Astrocyte of the spinal cord (primary cell): ENCODE data around the gene ZNF423.
A peak's percentile ranks its signal among the peaks of the same experiment; 100 is the strongest.

Experiments
- DNase-seq: peaks from one replicate; pipeline ENCODE4 v3.0.0; 2011; ENCODE audit warnings: low read depth, low spot score
- H3K4me3 ChIP-seq: 2 replicates; pipeline ENCODE4 v1.5.1; 2011; ENCODE audit warnings: low read depth, mild to moderate bottlenecking, low read length, moderate library complexity
- in situ Hi-C: cut with HindIII; loops from 2 replicates; pipeline ENCODE4 v1.10.0; 2017; ENCODE audit warnings: low sequenced_read_pairs
- TF ChIP-seq, protein P1 (sequence below): IDR thresholded peaks from 2 replicates; pipeline ENCODE4 v1.5.1; 2012; ENCODE audit warnings: low read depth, mild to moderate bottlenecking, low read length, inconsistent platforms

Gene ZNF423

DNA sequence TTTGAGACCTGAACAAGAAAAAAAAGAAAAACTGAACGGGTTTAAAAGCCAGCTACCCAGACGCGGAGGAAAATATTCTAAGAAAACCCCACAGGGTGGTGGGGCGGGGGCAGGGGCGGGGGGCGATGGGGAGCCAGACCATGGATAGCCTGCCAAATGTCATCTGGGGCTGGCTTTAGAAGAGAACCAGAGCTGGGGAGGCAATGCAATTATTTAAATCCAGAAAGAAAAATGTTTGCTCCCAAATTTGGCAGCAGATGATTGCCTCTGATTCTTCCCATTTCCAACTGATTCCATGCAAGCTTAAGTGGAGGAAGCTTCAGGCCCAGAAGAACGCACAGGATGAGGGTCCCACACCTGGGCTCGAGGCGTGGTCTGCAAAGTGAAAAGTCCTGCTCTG lies 34.8 kb downstream of the ZNF423 start:
- no peak overlapping the region for H3K4me3 ChIP-seq
- no peak for DNase-seq
- TF ChIP-seq, protein P1, sequence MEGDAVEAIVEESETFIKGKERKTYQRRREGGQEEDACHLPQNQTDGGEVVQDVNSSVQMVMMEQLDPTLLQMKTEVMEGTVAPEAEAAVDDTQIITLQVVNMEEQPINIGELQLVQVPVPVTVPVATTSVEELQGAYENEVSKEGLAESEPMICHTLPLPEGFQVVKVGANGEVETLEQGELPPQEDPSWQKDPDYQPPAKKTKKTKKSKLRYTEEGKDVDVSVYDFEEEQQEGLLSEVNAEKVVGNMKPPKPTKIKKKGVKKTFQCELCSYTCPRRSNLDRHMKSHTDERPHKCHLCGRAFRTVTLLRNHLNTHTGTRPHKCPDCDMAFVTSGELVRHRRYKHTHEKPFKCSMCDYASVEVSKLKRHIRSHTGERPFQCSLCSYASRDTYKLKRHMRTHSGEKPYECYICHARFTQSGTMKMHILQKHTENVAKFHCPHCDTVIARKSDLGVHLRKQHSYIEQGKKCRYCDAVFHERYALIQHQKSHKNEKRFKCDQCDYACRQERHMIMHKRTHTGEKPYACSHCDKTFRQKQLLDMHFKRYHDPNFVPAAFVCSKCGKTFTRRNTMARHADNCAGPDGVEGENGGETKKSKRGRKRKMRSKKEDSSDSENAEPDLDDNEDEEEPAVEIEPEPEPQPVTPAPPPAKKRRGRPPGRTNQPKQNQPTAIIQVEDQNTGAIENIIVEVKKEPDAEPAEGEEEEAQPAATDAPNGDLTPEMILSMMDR, result no peak
- in situ Hi-C loops, result no loop called here

DNA sequence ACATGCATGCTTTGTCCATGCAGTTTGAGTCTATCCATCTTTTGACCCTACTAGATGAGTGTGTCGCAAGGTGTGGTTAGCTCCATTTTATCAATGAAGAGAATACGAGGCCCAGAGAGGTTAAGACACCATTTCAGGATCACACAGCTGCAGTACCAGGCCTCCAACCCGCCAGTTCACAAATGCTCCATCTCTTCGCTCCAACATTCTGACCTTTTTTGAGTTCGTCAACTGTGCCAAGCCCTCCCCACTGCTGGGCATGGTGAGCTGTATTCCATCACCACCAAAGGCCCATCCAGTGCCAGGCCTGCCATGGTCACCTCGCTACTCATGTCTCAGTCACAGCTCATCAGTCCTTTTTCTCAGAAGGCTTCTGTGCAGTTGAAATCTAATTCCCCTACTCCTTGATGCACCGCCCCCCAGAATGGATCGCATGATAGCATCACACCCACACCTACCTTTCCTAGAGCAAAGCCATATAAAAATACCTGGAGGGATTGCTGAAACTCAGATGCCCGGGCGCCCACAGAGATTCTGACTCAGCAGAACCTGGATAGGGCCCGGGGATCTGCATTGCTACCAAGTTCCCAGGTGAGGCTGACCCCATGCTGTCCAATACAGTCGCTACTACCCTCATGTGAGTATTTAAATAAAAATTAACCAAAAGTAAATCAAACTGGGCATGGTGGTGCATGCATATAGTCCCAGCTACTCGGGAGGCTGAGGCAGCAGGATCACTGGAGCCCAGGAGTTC lies 38.0 kb downstream of the ZNF423 start:
- H3K4me3 ChIP-seq, result no peak overlapping the region
- in situ Hi-C loops, result no loop called here
- DNase-seq, result no peak
- TF ChIP-seq, protein P1, result no peak

DNA sequence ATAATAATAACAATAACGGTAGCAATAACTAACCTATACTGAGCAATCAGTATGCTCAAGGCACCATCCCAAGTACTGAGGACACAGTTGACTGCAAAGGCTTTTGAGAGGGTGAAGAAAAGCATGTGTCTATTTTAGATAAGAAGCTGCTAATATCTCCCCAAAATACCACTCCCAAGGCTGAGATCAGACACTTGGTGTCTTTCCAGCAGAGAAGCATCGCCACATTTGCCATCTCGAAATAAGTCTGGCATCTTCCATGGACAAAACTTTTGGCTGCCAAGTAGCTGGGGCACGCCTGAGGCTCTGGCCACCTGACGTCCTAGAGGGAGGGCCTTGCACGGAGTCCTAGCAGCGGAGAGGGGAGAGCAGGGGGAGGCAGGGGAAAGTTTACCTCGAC lies 39.0 kb downstream of the ZNF423 start:
- DNase-seq, result no peak
- H3K4me3 ChIP-seq, result no peak overlapping the region
- in situ Hi-C loops, result no loop called here
- TF ChIP-seq, protein P1, result no peak

DNA sequence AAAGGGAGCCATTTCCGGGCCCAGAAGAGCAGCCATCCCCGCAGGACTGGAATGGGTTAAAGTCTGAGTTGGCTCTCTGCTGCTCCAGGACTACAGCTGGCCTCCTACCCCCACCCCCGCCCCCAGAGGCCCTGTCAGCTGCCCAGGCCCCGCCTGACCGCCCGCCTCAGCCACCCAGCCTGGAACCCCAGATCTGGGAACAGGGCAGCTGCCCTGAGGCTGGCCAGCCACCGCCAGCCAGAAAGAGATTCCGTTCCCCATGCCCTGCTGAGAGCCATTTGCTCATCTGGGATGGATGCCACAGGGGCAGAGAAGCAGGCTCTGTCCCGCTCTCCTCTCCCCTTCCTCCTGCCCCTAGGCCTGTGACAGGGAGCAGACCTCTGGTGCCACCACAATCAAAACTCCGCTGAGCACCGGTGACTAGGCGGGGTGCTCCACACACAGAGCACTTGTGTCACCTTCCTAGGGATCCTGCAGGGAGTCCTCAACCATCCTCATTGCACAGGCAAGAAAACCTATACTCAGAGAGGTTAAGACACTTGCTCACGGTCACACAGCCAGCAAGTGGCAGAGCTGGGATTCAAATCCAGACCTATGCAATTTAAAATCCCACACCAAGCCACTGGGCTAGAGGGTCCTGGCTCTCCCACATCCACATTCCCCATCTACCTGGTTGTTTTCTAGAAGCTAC lies 44.1 kb downstream of the ZNF423 start:
- TF ChIP-seq, protein P1, result no peak
- in situ Hi-C loops, result no loop called here
- DNase-seq, result peak; percentile 7
- no peak overlapping the region for H3K4me3 ChIP-seq

DNA sequence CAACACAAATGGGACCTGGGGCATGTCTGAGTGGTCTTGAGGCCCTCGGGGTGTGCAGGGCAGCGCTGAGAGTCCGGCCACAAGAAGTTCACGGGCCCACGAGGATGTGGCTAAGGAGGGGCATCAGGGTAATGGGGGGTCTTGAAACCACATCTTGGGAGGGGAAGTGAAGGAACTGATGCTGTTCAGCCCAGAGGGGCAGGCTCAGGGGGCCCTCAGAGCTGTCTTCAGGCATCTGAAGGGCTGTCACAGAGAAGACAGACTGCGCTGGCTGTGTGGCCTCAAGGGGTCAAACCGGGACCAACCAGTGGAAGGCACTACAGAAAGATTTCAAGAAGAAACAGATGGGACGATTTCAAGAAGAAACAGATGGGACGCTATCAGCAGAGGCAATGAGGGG lies 45.1 kb downstream of the ZNF423 start:
- in situ Hi-C loops, result no loop called here
- TF ChIP-seq, protein P1, result no peak
- no peak for DNase-seq
- no peak overlapping the region for H3K4me3 ChIP-seq

DNA sequence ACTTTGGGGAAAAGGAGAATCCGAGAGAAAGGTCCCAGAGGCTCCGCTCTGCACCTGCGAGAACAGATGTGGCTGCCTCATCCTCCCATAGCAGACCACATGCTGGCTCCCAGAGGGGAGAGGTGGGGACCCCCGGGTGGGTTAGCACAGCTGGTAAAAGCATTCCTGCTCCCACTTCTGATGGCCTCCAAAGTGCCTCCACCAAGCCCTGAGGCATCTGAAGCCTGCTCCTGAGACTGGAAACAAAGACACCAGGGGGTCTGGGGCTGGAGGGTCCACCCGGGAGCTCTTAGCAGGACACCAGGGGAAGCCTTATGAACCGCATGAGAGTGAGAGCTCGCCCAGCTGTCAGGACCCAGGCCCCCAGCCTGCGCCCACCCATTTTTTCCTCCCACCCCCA lies 46.4 kb downstream of the ZNF423 start:
- DNase-seq, result no peak
- TF ChIP-seq, protein P1, result no peak
- in situ Hi-C loops, result no loop called here
- no peak overlapping the region for H3K4me3 ChIP-seq
